Bronchial epithelial cell (primary cell): ENCODE data around the gene RSRC1. TPM values are rescaled to one million over a fixed set of nuclear protein-coding genes. Genes with fewer than 3 reads are reported as not detected.

ENCODE experiments used
- DNase-seq: peaks from one replicate; pipeline ENCODE4 v3.0.0-alpha.2; 2010; ENCODE audit warnings: low read depth
- FAIRE-seq: peaks from 2 replicates; lab custom pipeline; 2011; peaks lifted over from hg19 to GRCh38; lab: Jason Lieb, UNC
- H3K27me3 ChIP-seq: 2 replicates; pipeline ENCODE4 v1.5.1; 2011; ENCODE audit warnings: low read length; ENCODE audit not compliant: control insufficient read depth, insufficient read depth
- H3K36me3 ChIP-seq: 2 replicates; pipeline ENCODE4 v1.5.1; 2011; ENCODE audit warnings: low read length; ENCODE audit not compliant: control insufficient read depth, insufficient read depth
- H3K4me3 ChIP-seq: 2 replicates; pipeline ENCODE4 v1.5.1; 2011; ENCODE audit warnings: mild to moderate bottlenecking, low read depth, low read length, control low read depth
- total RNA-seq: library from RNA; depleted of rRNA; stranded (reverse); fragments of >200 nt; gene quantifications from 2 replicates; pipeline ENCODE4 v1.2.1, GENCODE V29; 2014
- TF ChIP-seq, protein P1 (sequence below): IDR thresholded peaks from 2 replicates; pipeline ENCODE4 v1.5.1; 2011; ENCODE audit warnings: mild to moderate bottlenecking, moderate library complexity, low read length, control low read depth, inconsistent platforms; ENCODE audit not compliant: insufficient read depth, severe bottlenecking

RSRC1 gene
- total RNA-seq, 1 donor from 2014 or later, result 20.8 TPM

DNA sequence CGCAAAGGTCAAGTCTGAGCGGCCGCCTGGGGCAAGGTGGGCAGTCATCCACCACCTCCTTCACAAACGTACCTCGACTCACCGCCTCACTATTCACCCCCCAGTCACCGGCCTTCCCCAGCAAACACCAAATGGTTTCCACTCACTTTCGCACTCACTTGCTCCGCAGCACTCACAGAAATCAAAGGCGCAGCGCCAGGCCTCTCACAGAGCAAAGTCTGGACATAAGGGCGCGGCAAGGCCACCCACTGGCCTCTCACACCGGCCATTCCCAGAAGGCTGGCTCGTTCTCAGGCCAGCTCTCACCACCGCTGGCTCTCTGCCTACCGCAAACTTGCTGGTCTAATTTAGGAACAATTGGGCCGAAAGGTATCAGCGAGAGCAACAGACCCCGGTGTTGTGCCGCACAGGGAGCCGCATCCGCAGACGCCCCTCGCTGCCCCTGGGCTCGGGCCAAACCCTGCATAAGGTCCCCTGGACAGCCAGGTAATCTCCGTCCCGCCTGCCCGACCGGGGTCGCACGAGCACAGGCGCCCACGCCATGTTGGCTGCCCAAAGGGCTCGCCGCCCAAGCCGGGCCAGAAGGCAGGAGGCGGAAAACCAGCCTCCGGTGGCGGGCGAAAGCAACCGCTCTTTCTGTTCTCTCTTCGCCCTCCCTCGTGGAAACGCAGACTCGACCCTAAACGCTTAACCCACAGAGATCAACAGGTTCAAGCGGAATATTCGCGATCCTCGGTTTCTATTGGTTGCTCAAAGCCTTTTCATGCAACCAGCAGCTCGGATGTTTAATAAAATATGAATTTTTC lies 6.6 kb upstream of the RSRC1 start:
- peaks cover 69% of the 10 kb centered on the region for H3K27me3 ChIP-seq
- TF ChIP-seq, protein P1, sequence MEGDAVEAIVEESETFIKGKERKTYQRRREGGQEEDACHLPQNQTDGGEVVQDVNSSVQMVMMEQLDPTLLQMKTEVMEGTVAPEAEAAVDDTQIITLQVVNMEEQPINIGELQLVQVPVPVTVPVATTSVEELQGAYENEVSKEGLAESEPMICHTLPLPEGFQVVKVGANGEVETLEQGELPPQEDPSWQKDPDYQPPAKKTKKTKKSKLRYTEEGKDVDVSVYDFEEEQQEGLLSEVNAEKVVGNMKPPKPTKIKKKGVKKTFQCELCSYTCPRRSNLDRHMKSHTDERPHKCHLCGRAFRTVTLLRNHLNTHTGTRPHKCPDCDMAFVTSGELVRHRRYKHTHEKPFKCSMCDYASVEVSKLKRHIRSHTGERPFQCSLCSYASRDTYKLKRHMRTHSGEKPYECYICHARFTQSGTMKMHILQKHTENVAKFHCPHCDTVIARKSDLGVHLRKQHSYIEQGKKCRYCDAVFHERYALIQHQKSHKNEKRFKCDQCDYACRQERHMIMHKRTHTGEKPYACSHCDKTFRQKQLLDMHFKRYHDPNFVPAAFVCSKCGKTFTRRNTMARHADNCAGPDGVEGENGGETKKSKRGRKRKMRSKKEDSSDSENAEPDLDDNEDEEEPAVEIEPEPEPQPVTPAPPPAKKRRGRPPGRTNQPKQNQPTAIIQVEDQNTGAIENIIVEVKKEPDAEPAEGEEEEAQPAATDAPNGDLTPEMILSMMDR, result no peak
- H3K4me3 ChIP-seq, result no peak overlapping the region
- no peak for DNase-seq
- no peak for FAIRE-seq
- H3K36me3 ChIP-seq, result no peaks in the 10 kb centered on the region

DNA sequence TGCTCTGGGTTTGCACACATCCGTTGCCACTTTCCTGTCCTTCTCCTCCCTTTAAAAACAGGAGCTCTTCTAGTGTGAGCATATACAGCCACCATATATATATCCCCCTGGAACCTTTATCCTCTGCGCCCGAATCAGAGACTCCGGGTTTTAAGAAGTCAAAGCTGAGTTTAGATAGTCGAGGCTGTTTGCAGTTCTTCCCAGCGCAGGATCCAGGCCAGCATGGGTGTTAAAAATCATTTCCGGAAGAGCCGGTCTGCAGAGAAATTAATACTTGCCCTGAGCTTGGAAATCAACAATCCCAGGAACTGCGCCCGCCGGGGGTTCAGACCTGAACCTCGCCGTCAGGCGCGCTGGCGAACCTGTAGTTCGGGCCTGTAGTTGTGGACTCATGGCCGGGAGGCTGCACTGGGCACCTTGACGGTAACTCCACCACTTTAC lies 6.0 kb upstream of the RSRC1 start:
- Histone ChIP-seq H3K4me3 (no peak overlapping the region), H3K36me3 (no peaks in the 10 kb centered on the region), H3K27me3 (peaks cover 67% of the 10 kb centered on the region)
- FAIRE-seq (no peak), DNase-seq (no peak)
- TF ChIP-seq, protein P1, result no peak

DNA sequence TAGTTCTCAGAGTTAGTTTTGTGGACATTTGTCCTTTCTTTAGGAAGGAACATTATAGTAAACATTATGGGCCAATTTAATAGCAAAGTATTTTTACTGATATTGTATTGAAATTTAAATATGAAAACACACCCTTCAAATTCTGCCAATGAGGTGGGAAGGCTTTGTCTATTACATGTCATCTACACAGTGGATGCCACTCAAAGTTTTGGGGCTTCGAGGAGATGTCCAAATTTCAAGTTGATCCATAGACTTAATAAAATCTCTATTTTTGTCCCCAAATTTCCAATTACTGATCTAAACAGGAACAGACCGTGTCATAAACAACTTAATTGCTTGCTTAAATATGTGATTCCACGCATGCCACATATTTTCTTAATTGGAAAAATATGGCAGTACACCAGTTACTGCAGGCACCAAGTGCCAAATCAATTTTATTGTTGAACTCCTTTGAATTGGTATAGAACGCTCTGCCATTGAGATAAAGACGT lies 5.4 kb upstream of the RSRC1 start:
- Histone ChIP-seq H3K4me3 (no peak overlapping the region), H3K27me3 (peaks cover 65% of the 10 kb centered on the region)
- DNase-seq, result no peak

DNA sequence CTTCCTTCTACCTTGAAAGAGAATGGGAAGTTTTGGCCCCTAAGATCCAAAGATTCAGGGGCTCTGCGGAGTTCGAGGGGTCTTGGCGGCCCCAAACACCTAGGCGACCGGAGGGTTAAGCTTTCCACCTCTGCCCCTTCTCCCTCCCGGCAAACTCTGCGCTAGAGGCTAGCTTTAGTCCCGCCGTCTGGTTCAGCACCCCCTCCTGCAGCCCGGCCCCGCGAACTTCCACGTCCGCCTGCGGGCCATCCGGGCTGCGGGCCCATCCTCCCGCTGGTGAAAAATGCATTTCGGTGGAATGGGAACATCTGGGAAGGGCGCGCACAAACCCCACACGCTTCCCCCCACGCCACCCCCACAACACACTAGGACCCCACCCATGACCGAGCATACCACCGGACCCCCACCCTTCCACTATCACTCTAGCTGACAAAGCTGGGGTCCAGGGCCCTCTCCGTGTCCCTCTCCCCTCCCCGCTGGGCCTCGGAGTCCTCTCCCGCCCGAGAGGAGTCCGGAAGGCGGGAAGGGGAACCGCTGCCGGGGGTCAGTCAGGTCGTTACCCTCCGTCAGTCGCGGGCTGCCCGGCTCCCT lies 4.7 kb upstream of the RSRC1 start:
- H3K27me3 ChIP-seq, result peaks cover 61% of the 10 kb centered on the region
- TF ChIP-seq, protein P1, result no peak
- DNase-seq (no peak), FAIRE-seq (no peak)
- H3K36me3 ChIP-seq, result no peaks in the 10 kb centered on the region
- H3K4me3 ChIP-seq, result peak overlapping the region; percentile 6

More for the DNA sequence above, 5.4 kb upstream of the RSRC1 start:
- no peaks in the 10 kb centered on the region for H3K36me3 ChIP-seq
- TF ChIP-seq, protein P1, result no peak
- FAIRE-seq, result no peak

DNA sequence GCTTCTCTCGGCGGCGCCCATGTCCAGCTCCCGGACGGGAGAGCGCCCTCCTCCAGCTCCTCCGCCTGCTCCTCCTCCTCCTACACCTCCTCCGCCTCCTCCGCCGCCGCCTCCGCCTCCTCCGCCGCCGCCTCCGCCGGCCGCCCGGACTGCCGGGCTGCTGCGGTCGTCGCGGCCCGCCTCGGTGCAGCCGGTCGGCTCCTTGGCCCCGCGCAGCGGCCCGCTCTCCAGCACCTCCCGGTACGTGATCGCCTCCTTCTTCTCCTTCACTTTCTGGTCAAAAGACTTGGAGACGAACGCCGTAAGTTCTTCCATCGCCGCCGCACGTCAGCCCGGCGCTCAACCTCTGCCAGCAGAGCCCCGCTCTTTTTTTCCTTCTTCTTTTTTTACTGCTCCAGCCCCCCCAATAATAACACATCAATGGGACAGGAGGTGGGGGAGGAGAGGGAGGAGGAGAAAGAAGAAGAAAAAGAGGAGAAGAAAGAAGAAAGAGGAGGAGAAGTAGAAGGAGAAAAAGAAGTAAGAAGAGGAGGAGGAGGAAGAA lies 4.1 kb upstream of the RSRC1 start:
- FAIRE-seq (no peak), DNase-seq (no peak)
- Histone ChIP-seq H3K27me3 (peaks cover 59% of the 10 kb centered on the region), H3K36me3 (no peaks in the 10 kb centered on the region), H3K4me3 (peak overlapping the region; percentile 13)
- TF ChIP-seq, protein P1, result no peak
